Forelimb muscle (tissue), 1 donor: ENCODE results near the gene NTNG2. TPM values are rescaled to one million over a fixed set of nuclear protein-coding genes. Genes with fewer than 3 reads are reported as not detected.
A peak's percentile ranks its signal among the peaks of the same experiment; 100 is the strongest.
"Not testable (repeated sequence)": the region's sequence is repeated elsewhere in the genome, so short reads cannot be mapped to it uniquely, and the experiment has no call there.

Experiments used
- DNase-seq: peaks from one replicate; pipeline ENCODE4 v3.0.0-alpha.2; 2013; ENCODE audit warnings: low read depth
- polyA plus RNA-seq: library from polyadenylated mRNA; unstranded; fragments of 120-200 nt; gene quantifications from one replicate; pipeline ENCODE4 v1.2.1, GENCODE V29; 2013; ENCODE audit not compliant: insufficient read length

NTNG2 gene
- polyA plus RNA-seq, 1 donor, result 0.25 TPM

DNA sequence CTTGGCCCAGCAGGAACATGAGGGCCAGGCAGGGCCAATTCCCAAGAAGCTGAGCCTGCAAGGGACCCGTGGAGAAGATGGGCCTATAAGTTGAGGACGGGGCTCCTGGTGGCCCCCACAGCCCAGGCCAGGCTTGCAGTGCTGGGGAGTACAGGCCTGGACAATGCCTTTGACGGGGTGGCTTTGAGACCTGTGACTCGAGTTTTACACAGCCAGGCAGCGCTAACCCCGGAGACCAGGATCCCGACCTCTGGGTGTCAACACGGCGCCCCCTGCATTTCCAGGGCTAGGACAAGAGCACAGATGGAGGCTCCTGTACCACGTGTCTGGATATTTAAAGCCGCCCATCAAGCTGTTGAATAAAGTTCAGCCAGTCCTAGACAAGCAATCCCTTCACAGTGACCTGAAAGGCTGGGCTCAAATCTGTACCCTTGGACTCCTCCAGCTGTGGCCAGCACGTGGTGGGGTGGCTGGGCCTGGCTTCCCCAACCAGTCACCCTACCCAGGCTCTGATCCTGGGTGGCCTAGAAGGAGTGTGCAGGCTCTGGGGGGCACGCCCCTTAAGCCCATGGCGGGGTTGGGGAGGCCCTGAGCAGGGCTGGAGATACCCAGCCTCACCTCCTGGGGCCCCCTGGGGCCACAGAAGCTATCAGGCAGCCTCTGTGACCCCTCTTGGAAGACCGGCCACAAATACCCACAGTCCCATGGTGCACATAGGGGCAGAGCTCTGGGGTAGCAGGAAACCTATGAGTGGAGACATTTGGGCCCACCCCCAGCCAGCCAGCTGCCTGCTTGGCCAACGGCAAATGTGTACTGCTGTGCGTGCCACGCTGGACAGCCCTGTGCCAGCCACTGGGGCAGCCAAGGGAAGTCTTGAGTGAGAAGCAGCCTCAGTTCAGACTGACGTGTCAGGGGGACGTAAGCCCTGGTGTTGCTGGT, 88.7 kb downstream of the NTNG2 start:
- no peak for DNase-seq

DNA sequence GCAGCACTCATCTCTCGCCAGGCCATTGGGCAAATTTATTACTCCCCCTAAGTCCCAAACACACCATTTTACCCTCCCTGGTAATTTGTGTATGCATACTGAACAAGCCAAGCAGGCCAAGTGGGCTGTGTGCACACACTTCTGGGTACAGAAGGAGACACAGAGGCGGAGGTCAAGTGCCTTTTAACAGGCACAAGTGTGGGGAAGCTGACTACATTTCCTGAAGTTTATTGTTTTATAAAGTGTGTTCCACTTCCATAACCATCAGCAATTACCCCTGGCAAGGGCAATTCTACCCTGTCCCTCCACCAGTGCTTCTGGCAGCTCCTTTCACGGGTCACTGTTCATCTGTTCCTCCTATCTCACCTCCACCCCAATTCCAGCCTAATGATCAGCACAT, 99.0 kb downstream of the NTNG2 start:
- no peak for DNase-seq

DNA sequence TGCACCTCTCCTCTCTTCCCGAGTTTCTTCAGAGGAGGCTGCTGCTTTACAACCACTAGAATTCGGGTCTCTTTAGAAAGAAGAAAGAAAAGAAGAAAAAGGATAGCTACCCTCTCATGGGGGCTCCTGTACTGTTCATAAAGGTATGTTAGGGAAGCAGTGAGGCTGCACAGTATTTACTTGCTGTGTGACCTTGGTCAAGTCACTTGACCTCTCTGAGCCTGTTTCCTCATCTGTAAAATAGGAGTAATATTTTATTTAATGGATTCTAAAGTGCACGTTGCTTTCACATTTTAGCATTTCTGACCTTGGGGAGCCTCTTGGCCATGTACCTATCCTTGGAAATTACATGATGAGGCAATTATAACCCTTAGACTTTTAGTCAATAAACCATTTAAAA, 104.2 kb downstream of the NTNG2 start:
- DNase-seq, result no peak

DNA sequence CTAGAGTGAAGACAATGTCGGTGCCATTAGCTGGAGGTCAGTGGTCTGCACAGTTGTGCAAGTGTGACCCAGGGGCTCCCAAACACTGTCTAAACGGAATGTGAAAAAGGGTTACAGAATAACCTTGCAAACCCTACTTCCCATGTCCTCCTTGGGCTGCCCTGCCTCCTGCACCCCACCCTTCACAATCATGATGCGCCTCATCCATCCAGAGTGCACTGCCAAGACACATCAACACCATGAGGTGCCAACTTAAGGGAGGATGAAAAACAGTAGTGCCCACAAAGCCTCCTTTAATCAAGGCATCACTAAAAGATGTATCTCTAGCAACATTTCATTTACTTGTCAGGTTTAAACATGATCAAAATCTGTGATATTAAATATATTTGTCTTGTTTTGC, 105.8 kb downstream of the NTNG2 start:
- DNase-seq, result no peak

DNA sequence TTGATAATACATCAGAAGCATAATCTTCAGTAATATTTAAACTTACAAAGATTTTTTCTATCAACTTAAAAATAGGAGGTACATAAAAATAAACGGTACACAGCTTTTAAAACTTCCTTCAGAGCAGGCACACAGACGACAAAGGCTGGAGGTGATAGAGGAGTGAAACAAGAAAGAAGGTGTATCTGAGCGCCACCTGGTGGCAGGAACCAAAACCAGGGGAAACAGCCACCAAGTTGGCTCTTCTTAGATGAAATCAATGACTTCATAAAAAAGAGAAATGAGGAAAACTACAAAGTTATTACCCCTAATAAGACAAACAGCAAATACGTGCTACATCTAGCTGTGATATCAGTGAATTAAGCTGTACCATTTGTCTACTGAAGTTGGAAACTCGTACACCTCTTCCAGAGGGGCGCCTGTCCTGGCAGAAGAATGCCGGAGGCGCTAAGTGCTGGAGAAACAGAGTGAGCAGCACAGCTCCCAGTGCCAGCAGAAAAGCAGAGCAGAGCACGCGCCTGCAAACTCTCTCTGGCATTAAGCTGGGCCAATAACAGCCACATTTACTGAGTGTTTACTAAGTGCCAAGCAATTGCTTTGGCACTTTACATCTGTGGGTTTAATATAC, 107.0 kb downstream of the NTNG2 start:
- DNase-seq, result peak; percentile 22

DNA sequence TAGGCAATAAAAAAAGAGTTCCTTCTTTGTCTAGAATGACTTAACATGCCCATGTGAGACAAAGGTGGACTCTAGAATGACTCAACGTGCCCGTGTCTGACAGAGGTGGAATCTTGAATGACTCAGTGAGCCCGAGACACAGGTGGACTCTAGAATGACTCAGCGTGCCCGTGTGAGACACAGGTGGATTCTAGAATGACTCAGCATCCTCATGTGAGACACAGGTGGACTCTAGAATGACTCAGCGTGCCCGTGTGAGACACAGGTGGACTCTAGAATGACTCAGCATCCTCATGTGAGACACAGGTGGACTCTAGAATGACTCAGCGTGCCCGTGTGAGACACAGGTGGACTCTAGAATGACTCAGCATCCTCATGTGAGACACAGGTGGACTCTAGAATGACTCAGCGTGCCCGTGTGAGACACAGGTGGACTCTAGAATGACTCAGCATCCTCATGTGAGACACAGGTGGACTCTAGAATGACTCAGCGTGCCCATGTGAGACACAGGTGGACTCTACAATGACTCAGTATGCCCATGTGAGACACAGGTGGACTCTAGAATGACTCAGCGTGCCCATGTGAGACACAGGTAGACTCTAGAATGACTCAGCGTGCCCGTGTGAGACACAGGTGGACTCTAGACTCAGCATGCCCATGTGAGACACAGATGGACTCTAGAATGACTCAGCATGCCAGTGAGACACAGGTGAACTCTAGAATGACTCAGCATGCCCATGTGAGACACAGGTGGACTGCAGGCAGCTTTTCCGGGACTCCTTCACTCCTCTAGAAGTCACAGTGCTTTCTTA, 108.1 kb downstream of the NTNG2 start:
- DNase-seq, result not testable (repeated sequence)

DNA sequence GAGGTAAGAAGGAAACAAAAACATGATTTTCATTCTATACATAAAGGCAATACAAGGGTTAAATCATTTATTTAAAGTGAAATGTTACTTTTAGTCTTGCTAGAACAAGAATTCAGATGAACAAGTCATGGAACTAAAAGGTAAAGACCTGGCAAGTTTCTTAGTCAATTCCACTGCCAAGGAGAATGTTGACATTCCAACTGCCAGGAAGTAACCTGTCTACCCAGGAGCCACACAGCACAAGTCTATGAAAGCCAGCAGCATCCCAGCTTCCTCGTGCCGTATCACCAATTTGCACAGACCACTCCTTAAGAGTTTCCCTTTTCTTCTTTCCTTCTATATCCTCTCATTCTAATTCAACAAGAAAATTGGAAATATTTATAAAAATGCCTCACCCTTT, 113.0 kb downstream of the NTNG2 start:
- no peak for DNase-seq

DNA sequence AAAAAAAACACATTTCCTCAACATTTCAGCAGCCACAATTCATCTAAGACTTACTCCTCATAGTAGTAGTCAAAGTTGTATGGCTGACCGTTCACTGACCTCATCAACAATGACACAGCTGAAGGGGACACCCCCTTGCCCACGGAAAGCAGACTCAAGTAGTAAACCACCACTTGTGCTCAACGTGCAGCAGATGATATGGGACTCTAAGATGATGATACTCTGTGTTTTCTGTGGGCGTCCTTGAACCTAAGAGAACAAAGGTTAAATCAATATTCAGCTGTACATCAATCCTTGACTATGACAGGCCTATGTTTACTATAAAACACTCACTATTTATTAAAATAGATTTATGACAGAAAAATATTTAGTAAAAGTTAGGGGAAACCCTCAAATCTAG, 121.3 kb downstream of the NTNG2 start:
- no peak for DNase-seq

DNA sequence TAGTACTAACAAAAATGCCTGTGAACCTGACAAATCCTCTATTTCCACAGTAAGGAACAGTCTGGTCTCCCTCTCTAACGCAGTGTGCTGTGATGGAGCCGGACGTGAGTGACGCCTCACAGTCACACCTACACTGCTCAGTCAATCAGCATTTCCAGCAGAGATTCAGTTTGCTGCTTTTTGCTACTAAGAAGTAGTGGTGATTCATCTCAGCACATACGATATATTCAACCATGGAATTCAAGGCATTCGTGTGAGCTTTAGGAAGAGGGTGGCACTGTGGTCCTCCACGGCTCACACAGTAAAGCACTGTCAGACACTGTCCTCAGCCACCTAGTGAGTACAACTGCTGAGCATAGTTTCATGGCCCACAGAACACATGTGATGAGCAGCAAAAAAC, 122.0 kb downstream of the NTNG2 start:
- no peak for DNase-seq

DNA sequence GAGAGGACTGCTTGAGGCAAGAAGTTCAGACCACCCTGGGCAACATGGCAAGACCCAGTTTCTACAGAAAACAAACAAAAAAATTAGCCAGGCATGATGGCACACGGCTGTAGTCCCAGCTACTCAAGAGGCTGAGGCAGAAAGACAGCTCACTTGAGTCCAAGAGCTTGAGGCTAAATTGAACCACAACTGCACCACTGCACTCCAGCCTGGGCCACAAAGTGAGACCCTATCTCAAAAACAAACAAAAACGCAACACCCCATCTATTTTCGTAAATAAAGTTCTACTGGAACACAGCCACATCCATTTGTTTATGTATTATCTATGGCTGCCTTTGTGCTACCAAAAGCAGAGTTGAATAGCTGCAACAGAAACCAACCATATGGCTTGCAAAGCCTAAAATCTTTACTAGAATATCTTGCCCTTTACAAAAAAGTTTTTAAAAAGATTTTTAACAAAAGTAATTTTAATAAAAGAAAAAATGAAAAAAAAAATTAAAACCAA, 125.5 kb downstream of the NTNG2 start:
- no peak for DNase-seq

DNA sequence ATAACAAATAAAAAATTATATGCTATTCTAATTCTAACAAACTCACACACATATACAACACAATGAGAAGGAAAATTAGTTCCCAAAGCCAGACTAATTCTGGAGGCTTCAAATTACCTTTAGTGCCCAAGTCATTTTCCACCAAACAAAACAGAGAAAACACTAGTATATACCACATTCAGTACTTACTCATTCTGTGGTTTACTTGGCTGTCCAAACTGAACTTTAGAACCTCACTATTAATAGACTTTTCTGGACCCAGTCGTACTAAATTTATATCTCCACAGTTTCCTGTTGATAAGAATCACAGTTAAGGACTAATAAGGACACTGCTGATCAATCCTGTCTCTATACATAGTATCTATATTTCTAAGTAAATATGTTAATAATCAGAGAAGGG, 126.5 kb downstream of the NTNG2 start:
- no peak for DNase-seq

DNA sequence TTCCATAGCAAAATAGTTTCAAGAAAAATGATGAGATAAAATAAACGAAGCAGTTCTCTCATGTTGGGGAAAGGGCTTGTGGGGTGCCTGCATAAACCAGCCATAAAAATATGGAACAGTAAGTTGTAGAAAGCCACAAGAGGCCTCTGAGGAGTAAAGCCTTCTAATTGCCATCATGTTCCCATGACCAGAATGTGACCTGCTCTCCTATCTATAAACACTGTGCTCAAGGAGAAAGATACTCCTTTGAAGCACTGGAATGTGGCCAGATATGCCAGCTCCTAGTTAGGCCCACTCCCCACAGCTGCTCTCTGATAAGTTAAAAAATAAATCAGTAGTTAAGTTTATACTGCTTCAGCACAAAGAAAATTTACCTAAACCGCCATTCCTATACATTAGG, 127.1 kb downstream of the NTNG2 start:
- DNase-seq, result no peak

DNA sequence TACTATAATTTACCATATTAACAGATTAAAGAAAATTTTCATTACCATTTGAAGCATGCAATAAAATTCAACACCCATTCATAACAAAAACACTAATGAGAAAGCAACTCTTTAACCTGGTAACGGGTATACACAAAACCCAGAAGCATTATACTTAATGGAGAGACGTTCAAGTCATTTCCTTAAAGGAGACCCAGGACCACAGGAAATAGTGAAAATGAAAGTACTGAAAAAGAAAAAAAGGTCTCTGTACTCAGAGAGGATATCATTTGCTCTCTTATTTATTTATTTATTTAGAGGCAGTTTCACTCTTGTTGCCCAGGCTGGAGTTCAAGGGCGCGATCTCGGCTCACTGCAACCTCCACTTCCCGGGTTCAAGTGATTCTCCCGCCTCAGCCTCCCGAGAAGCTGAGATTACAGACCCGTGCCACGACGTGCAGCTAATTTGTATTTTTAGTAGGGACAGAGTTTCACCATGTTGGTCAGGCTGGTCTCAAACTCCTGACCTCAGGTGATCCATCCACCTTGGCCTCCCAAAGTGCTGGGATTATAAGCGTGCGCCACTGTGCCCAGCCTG, 131.4 kb downstream of the NTNG2 start:
- no peak for DNase-seq

Other genes with a start within 250 kb of the NTNG2 start
- 12.9 TPM for gene MED27, start 82.2 kb upstream of the NTNG2 start, polyA plus RNA-seq
- 28.5 TPM for gene SETX, start 192.9 kb downstream of the NTNG2 start, polyA plus RNA-seq
- gene TTF1, start 244.8 kb downstream of the NTNG2 start, polyA plus RNA-seq, result 9.7 TPM
- gene CFAP77, start 248.2 kb downstream of the NTNG2 start, polyA plus RNA-seq, result not detected